ENCODE measurements around the gene SEZ6L2. TPM values are rescaled to one million over a fixed set of nuclear protein-coding genes. Genes with fewer than 3 reads are reported as not detected.
"Not testable (repeated sequence)": the region's sequence is repeated elsewhere in the genome, so short reads cannot be mapped to it uniquely, and the experiment has no call there.

SEZ6L2 gene
- total RNA-seq = 10.7 TPM
- long read RNA-seq, partial matches to known transcripts = 27 of 33 reads
- long read RNA-seq, other reads (novel, unspliced or antisense) = 6 of 33 reads

GRCh38 chr16:29899516-29900101 is at the start of gene SEZ6L2:
Gene SEZ6L2 (minus strand): TSS chr16:29899550. CDS start chr16:29899019, 531 bp downstream.
- Histone ChIP-seq H3K4me1 (peaks cover 13% of the 10 kb centered on the region), H3K27ac (peak within 1 kb of the TSS; percentile 41), H3K27me3 (ENCODE audit: low read depth) (peaks cover 24% of the 10 kb centered on the region), H3K4me3 (peak within 1 kb of the TSS; percentile 71), H3K36me3 (no peaks in the 10 kb centered on the region), H3K9me3 (no peaks in the 10 kb centered on the region)
- peak; percentile 86 for ATAC-seq
- peak; percentile 79 for DNase-seq
- intact Hi-C loops (cut with DNase I) = no loop called here
- TF ChIP-seq, protein P1, sequence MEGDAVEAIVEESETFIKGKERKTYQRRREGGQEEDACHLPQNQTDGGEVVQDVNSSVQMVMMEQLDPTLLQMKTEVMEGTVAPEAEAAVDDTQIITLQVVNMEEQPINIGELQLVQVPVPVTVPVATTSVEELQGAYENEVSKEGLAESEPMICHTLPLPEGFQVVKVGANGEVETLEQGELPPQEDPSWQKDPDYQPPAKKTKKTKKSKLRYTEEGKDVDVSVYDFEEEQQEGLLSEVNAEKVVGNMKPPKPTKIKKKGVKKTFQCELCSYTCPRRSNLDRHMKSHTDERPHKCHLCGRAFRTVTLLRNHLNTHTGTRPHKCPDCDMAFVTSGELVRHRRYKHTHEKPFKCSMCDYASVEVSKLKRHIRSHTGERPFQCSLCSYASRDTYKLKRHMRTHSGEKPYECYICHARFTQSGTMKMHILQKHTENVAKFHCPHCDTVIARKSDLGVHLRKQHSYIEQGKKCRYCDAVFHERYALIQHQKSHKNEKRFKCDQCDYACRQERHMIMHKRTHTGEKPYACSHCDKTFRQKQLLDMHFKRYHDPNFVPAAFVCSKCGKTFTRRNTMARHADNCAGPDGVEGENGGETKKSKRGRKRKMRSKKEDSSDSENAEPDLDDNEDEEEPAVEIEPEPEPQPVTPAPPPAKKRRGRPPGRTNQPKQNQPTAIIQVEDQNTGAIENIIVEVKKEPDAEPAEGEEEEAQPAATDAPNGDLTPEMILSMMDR (IDR thresholded peaks at IDR 0.05) = no peak

GRCh38 chr16:29947897-29948296 is 48.5 kb upstream of the SEZ6L2 start:
- Histone ChIP-seq H3K27ac (no peak overlapping the region), H3K27me3 (ENCODE audit: low read depth) (no peaks in the 10 kb centered on the region), H3K4me1 (no peaks in the 10 kb centered on the region), H3K36me3 (no peaks in the 10 kb centered on the region), H3K4me3 (no peak overlapping the region), H3K9me3 (no peaks in the 10 kb centered on the region)
- TF ChIP-seq, protein P1 (IDR thresholded peaks at IDR 0.05) = no peak
- intact Hi-C loops (cut with DNase I) = no loop called here
- ATAC-seq (no peak), DNase-seq (no peak)

GRCh38 chr16:29943846-29944799 is 44.8 kb upstream of the SEZ6L2 start:
- H3K4me1 ChIP-seq = no peaks in the 10 kb centered on the region
- ATAC-seq (peak; percentile 91), DNase-seq (no peak)
- no peaks in the 10 kb centered on the region for H3K36me3 ChIP-seq
- no peaks in the 10 kb centered on the region for H3K27me3 ChIP-seq (ENCODE audit: low read depth)
- H3K9me3 ChIP-seq = no peaks in the 10 kb centered on the region
- H3K4me3 ChIP-seq = no peak overlapping the region
- H3K27ac ChIP-seq = no peak overlapping the region
- TF ChIP-seq, protein P1 (IDR thresholded peaks at IDR 0.05) = peak; percentile 7
- intact Hi-C loops (cut with DNase I) = no loop called here

- intact Hi-C loops (cut with DNase I) = no loop called here
- TF ChIP-seq, protein P1 (IDR thresholded peaks at IDR 0.05) = no peak
- Histone ChIP-seq H3K4me1 (no peaks in the 10 kb centered on the region), H3K4me3 (no peak overlapping the region), H3K9me3 (no peaks in the 10 kb centered on the region), H3K27me3 (ENCODE audit: low read depth) (no peaks in the 10 kb centered on the region), H3K27ac (no peak overlapping the region), H3K36me3 (no peaks in the 10 kb centered on the region)
- DNase-seq = no peak
- ATAC-seq = no peak
Measured at GRCh38 chr16:29940656-29941055, 41.3 kb upstream of the SEZ6L2 start.

DNA sequence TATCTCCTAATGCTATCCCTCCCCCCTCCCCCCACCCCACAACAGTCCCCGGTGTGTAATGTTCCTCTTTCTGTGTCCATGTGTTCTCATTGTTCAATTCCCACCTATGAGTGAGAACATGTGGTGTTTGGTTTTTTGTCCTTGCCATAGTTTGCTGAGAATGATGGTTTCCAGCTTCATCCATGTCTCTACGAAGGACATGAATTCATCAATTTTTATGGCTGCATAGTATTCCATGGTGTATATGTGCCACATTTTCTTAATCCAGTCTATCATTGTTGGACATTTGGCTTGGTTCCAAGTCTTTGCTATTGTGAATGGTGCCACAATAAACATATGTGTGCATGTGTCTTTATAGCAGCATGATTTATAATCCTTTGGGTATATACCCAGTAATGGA is 32.4 kb upstream of the SEZ6L2 start:
- not testable (repeated sequence) for ATAC-seq, DNase-seq, H3K27ac ChIP-seq

More for the DNA sequence above, 32.4 kb upstream of the SEZ6L2 start:
- H3K4me3 ChIP-seq; H3K36me3 ChIP-seq; intact Hi-C loops (cut with DNase I); H3K4me1 ChIP-seq; H3K27me3 ChIP-seq (ENCODE audit: low read depth); H3K9me3 ChIP-seq: not testable (repeated sequence)

All from lower lobe of right lung (tissue), 2 donors.